Astrocyte (in vitro differentiated cells and primary cell): ENCODE measurements around the gene SMAD7. TPM values are rescaled to one million over a fixed set of nuclear protein-coding genes. Genes with fewer than 3 reads are reported as not detected.
A peak's percentile ranks its signal among the peaks of the same experiment; 100 is the strongest.

Experiments
- DNase-seq: peaks from one replicate; pipeline ENCODE4 v3.0.0-alpha.2; 2010; ENCODE audit warnings: low read depth
- FAIRE-seq: peaks from 2 replicates; lab custom pipeline; 2011; peaks lifted over from hg19 to GRCh38; lab: Jason Lieb, UNC
- H2AFZ ChIP-seq: 2 replicates; pipeline ENCODE4 v1.6.0; 2012; ENCODE audit warnings: low read depth, low read length, inconsistent platforms
- H3K27ac ChIP-seq: 2 replicates; pipeline ENCODE4 v1.5.1; 2011; ENCODE audit warnings: low read depth, low read length, inconsistent platforms
- H3K27me3 ChIP-seq: 2 replicates; pipeline ENCODE4 v1.6.0; 2011; ENCODE audit warnings: low read length, inconsistent platforms; ENCODE audit not compliant: insufficient read depth
- H3K36me3 ChIP-seq: 2 replicates; pipeline ENCODE4 v1.5.1; 2011; ENCODE audit warnings: low read length, inconsistent platforms; ENCODE audit not compliant: insufficient read depth
- H3K4me1 ChIP-seq: 2 replicates; pipeline ENCODE4 v1.5.1; 2011; ENCODE audit warnings: low read length, inconsistent platforms; ENCODE audit not compliant: insufficient read depth
- H3K4me2 ChIP-seq: 2 replicates; pipeline ENCODE4 v1.6.0; 2012; ENCODE audit warnings: low read length, inconsistent platforms
- H3K4me3 ChIP-seq: 2 replicates; pipeline ENCODE4 v1.5.1; 2011; ENCODE audit warnings: low read depth, mild to moderate bottlenecking, low read length, inconsistent platforms; ENCODE audit not compliant: insufficient read depth
- H3K79me2 ChIP-seq: 2 replicates; pipeline ENCODE4 v1.6.0; 2012; ENCODE audit warnings: mild to moderate bottlenecking, low read length, inconsistent platforms; ENCODE audit not compliant: insufficient read depth
- H3K9ac ChIP-seq: 2 replicates; pipeline ENCODE4 v1.6.0; 2012; ENCODE audit warnings: mild to moderate bottlenecking, low read length, inconsistent platforms
- H3K9me3 ChIP-seq: 2 replicates; pipeline ENCODE4 v1.5.1; 2012; ENCODE audit warnings: low read depth, mild to moderate bottlenecking, low read length, inconsistent platforms; ENCODE audit not compliant: insufficient read depth
- H4K20me1 ChIP-seq: 2 replicates; pipeline ENCODE4 v1.6.0; 2012; ENCODE audit warnings: low read length, inconsistent platforms; ENCODE audit not compliant: insufficient read depth
- H3K27ac Mint-ChIP-seq: one replicate; pipeline ENCODE4 v1.8.0; 2021; ENCODE audit warnings: mild to moderate bottlenecking, mixed read lengths; ENCODE audit not compliant: unreplicated experiment
- H3K27me3 Mint-ChIP-seq: one replicate; pipeline ENCODE4 v1.8.0; 2021; ENCODE audit warnings: low read depth, mixed read lengths; ENCODE audit not compliant: unreplicated experiment
- H3K36me3 Mint-ChIP-seq: one replicate; pipeline ENCODE4 v1.8.0; 2021; ENCODE audit warnings: low read depth, mixed read lengths; ENCODE audit not compliant: unreplicated experiment
- H3K4me1 Mint-ChIP-seq: one replicate; pipeline ENCODE4 v1.8.0; 2021; ENCODE audit warnings: low read depth, mixed read lengths; ENCODE audit not compliant: unreplicated experiment
- H3K4me3 Mint-ChIP-seq: one replicate; pipeline ENCODE4 v1.8.0; 2021; ENCODE audit warnings: mild to moderate bottlenecking, moderate library complexity, mixed read lengths; ENCODE audit not compliant: unreplicated experiment
- H3K9me3 Mint-ChIP-seq: one replicate; pipeline ENCODE4 v1.8.0; 2021; ENCODE audit warnings: mild to moderate bottlenecking, mixed read lengths; ENCODE audit not compliant: unreplicated experiment
- CTCF ChIP-seq: IDR thresholded peaks from 2 replicates; pipeline ENCODE4 v1.5.1; 2011; ENCODE audit warnings: low read depth, mild to moderate bottlenecking, inconsistent platforms, low read length, moderate library complexity; ENCODE audit not compliant: insufficient read depth
- EZH2 ChIP-seq: IDR thresholded peaks from 2 replicates; pipeline ENCODE4 v1.6.1; 2012; ENCODE audit warnings: mild to moderate bottlenecking, low read length, inconsistent platforms; ENCODE audit not compliant: insufficient read depth
- total RNA-seq: library from RNA; stranded (reverse); gene quantifications from 2 replicates; pipeline ENCODE4 v1.2.1, GENCODE V29; 2021

Gene SMAD7
- total RNA-seq, 1 donor from 2014 or later: 62.9 TPM

- DNase-seq: peak; percentile 40
Observed at GRCh38 chr18:48975817-48976649, 25.3 kb upstream of the SMAD7 start.

GRCh38 chr18:48975120-48975816, 24.5 kb upstream of the SMAD7 start:
- FAIRE-seq: no peak
- Histone ChIP-seq H3K4me3 (peak overlapping the region; percentile 55), H3K27ac (peak overlapping the region; percentile 42), H2AFZ (peak overlapping the region; percentile 56), H3K79me2 (no peaks in the 10 kb centered on the region), H3K36me3 (no peaks in the 10 kb centered on the region), H3K9ac (peak overlapping the region; percentile 87), H4K20me1 (no peaks in the 10 kb centered on the region), H3K4me1 (peaks cover 21% of the 10 kb centered on the region), H3K4me2 (peak overlapping the region; percentile 96), H3K27me3 (no peaks in the 10 kb centered on the region), H3K9me3 (no peaks in the 10 kb centered on the region)
- Mint-ChIP-seq H3K36me3 (no peaks in the 10 kb centered on the region), H3K9me3 (peaks cover 3% of the 10 kb centered on the region), H3K4me1 (peaks cover 23% of the 10 kb centered on the region), H3K27ac (peak overlapping the region; percentile 94), H3K27me3 (no peaks in the 10 kb centered on the region), H3K4me3 (peak overlapping the region; percentile 84)
- TF ChIP-seq EZH2 (no peak), CTCF (no peak)
- DNase-seq: no peak

More at GRCh38 chr18:48975817-48976649, 25.3 kb upstream of the SMAD7 start:
- H2AFZ ChIP-seq: peak overlapping the region; percentile 41
- H3K79me2 ChIP-seq: no peaks in the 10 kb centered on the region
- Mint-ChIP-seq H3K4me3 (peak overlapping the region; percentile 88), H3K4me1 (peaks cover 27% of the 10 kb centered on the region), H3K36me3 (no peaks in the 10 kb centered on the region), H3K27me3 (no peaks in the 10 kb centered on the region), H3K9me3 (peaks cover 5% of the 10 kb centered on the region), H3K27ac (no peak overlapping the region)
- no peak for TF ChIP-seq EZH2
- no peak for TF ChIP-seq CTCF
- H3K4me2 ChIP-seq: peak overlapping the region; percentile 96
- FAIRE-seq: no peak
- H3K27me3 ChIP-seq: no peaks in the 10 kb centered on the region
- H3K4me3 ChIP-seq: peak overlapping the region; percentile 55
- peak overlapping the region; percentile 87 for H3K9ac ChIP-seq
- H3K9me3 ChIP-seq: no peaks in the 10 kb centered on the region
- H4K20me1 ChIP-seq: no peaks in the 10 kb centered on the region
- peak overlapping the region; percentile 33 for H3K27ac ChIP-seq
- H3K4me1 ChIP-seq: peaks cover 25% of the 10 kb centered on the region
- H3K36me3 ChIP-seq: no peaks in the 10 kb centered on the region
